HepG2 (cell line): ENCODE measurements around the gene ZBTB20. TPM values are rescaled to one million over a fixed set of nuclear protein-coding genes. Genes with fewer than 3 reads are reported as not detected.

Experiments
- ARID5B ChIP-seq: IDR thresholded peaks from 2 replicates; pipeline ENCODE4 v1.4.0; 2020; ENCODE audit warnings: mild to moderate bottlenecking, missing genetic modification reagents
- CEBPZ ChIP-seq: IDR thresholded peaks from 2 replicates; pipeline ENCODE4 v1.6.1; 2012; ENCODE audit warnings: low read length, improper control_type of control experiment
- ESRRA ChIP-seq: sonication (generic); formaldehyde crosslinking; IDR thresholded peaks from 2 replicates; pipeline ENCODE4 v1.5.1; 2020; ENCODE audit warnings: mild to moderate bottlenecking, low read depth, missing genetic modification reagents
- IKZF4 ChIP-seq: sonication (generic); formaldehyde crosslinking; IDR thresholded peaks from 2 replicates; pipeline ENCODE4 v1.5.1; 2020; ENCODE audit warnings: borderline replicate concordance, mild to moderate bottlenecking, low read depth, missing genetic modification reagents; ENCODE audit errors: not compliant biosample characterization
- PAXIP1 ChIP-seq: sonication (generic); formaldehyde crosslinking; conservative IDR thresholded peaks from 2 replicates; pipeline ENCODE4 v1.4.0; 2020; ENCODE audit warnings: mild to moderate bottlenecking, missing genetic modification reagents, moderate library complexity
- YEATS2 ChIP-seq: sonication (generic); formaldehyde crosslinking; IDR thresholded peaks from 2 replicates; pipeline ENCODE4 v1.4.0; 2020; ENCODE audit warnings: missing genetic modification reagents, borderline replicate concordance
- ZBTB26 ChIP-seq: IDR thresholded peaks from 2 replicates; pipeline ENCODE4 v1.6.1; 2016; ENCODE audit warnings: missing compliant biosample characterization, missing genetic modification reagents, borderline replicate concordance
- ZFAT ChIP-seq: sonication (generic); formaldehyde crosslinking; conservative IDR thresholded peaks from 2 replicates; pipeline ENCODE4 v1.8.1; 2023; ENCODE audit warnings: missing genetic modification reagents, inconsistent platforms
- ZNF180 ChIP-seq: sonication (generic); formaldehyde crosslinking; IDR thresholded peaks from 2 replicates; pipeline ENCODE4 v1.4.0; 2020; ENCODE audit warnings: low read depth, missing genetic modification reagents, borderline replicate concordance
- ZNF205 ChIP-seq: IDR thresholded peaks from 2 replicates; pipeline ENCODE4 v1.6.1; 2018; ENCODE audit warnings: missing biosample characterization, missing genetic modification reagents
- ZNF574 ChIP-seq: sonication (generic); formaldehyde crosslinking; IDR thresholded peaks from 2 replicates; pipeline ENCODE4 v1.4.0; 2020; ENCODE audit warnings: missing genetic modification reagents
- ZSCAN31 ChIP-seq: sonication (generic); formaldehyde crosslinking; IDR thresholded peaks from 2 replicates; pipeline ENCODE4 v1.5.0; 2020; ENCODE audit warnings: low read depth, mild to moderate bottlenecking, missing genetic modification reagents
- polyA plus RNA-seq, 8 experiments: library from polyadenylated mRNA; depleted of rRNA in 3 of 8; stranded (reverse) in 7 of 8; unstranded in 1 of 8; fragments of >200 nt; fragmentation: Illumina TruSeq in 4 of 8; extraction: Trizol in 4 of 8; gene quantifications; 2 replicates each; pipeline versions ENCODE4 v1.2.1 to v1.2.3, GENCODE V29; 2011 to 2016; ENCODE audit warnings: low read depth in 4 of 8, missing spikeins in 1 of 8, mixed read lengths in 1 of 8; ENCODE audit not compliant: insufficient read depth in 1 of 8
- total RNA-seq, 5 experiments: library from RNA; depleted of rRNA; stranded (reverse); fragments of >200 nt; fragmentation: Illumina TruSeq; extraction: Trizol; gene quantifications; 2 replicates each; pipeline ENCODE4 v1.2.3, GENCODE V29; 2016; ENCODE audit warnings: low read depth in 1 of 5

ZBTB20 gene
- total and polyA plus RNA-seq, 2 of the 13 experiments (the other 11 are each of a cell fraction or from before 2014, with no cell fraction given), result 1.9 to 8.8 TPM

GRCh38 chr3:114899186-114899931 is 247.7 kb downstream of the ZBTB20 start (continued):
- TF ChIP-seq ZNF574 (no peak), ESRRA (no peak), ARID5B (CRISPR knock-in tag) (peak; percentile 26; the same call in 1 of the 2 replicates), YEATS2 (CRISPR knock-in tag) (peak; percentile 39; the same call in 1 of the 2 replicates), ZFAT (CRISPR knock-in tag) (no peak), ZNF180 (CRISPR knock-in tag) (no peak), PAXIP1 (CRISPR knock-in tag) (peak; percentile 59), IKZF4 (CRISPR knock-in tag) (no peak), ZBTB26 (no peak), ZSCAN31 (CRISPR knock-in tag) (no peak), ZNF205 (CRISPR knock-in tag) (peak; percentile 38; the same call in 1 of the 2 replicates), CEBPZ (no peak)
